Fibroblast of skin of right biceps (primary cell): Measurements from ENCODE around the gene KLK14.

Experiments
- DNase-seq: peaks from one replicate; pipeline ENCODE4 v3.0.0-alpha.2; 2013

Gene KLK14

GRCh38 chr19:51083181-51083580, 494 bp upstream of the KLK14 start:
- DNase-seq, result no peak

DNA sequence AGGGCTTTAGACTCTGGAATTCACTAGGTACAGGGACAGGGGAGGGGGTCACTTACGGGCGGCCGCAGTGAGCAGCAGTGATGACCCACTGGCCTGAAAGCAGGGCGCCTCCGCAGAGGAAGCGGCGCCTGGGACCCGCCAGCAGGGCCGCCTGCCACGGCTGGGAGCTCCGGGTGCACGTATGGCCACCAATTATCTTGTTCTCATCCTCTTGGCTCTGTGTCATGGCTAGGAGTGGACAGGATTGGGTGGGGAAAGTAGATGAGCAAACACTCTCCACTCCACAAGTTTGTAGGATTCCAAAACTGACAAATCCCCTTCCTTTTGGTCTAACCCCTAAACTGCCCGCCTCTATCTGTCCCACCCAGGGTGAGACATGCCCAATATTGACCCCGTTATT, 1.2 kb downstream of the KLK14 start:
- DNase-seq, result no peak

GRCh38 chr19:51079481-51080110, 3.1 kb downstream of the KLK14 start:
- no peak for DNase-seq

DNA sequence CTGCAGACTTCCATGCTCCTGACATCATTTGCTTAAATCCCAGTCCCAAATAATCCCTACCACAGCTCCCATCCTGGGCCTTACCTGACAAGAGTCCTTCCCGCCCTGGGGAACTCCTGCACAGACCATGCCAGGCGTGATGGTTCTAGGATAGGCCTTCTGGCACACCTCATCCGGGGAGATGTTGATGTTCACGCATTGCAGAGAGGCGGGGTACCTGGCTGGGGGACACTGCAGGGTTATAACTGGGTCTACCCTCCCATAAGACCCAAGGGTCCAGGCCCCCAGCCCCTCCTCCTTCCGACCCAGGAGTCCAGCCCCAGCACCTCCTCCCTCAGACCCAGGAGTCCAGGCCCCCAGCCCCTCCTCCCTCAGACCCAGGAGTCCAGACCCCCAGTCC, 4.0 kb downstream of the KLK14 start:
- DNase-seq, result no peak

GRCh38 chr19:51078104-51078503, 4.6 kb downstream of the KLK14 start:
- DNase-seq, result no peak

GRCh38 chr19:51076631-51077213, 6.0 kb downstream of the KLK14 start:
- no peak for DNase-seq

DNA sequence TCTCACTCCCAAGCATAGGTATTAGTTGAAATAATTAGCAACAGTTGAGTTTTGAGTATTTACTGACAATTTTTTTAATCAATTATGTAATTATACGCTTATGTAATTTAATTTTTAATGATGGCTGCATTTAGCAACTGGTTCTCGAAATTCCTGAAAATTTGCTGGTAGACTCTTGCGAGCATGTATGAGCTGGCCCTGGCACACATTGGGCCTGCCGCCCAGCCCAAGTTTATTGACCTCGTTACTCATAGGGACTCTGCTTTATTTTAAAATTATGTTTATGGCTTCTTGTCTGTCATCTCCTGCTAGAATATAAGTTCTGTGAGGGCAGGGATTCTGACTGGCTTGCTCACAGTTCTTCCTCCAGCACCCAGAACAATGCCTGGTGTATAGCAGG, 6.7 kb downstream of the KLK14 start:
- no peak for DNase-seq

DNA sequence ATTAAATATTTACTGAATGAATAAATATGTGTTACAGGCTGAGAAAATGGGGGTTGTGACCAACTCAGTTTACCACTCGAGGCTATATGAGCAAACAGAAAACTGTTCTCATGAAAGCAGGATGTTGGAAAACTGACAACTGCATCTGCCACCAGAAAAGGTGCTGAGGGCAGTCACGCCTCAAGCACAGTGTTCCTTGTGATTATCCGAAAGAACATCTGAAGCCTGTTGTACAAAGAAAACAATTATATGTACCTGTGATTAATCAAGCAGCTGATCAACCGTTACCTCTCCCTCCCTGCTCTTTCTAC, 11.6 kb downstream of the KLK14 start:
- DNase-seq, result no peak

DNA sequence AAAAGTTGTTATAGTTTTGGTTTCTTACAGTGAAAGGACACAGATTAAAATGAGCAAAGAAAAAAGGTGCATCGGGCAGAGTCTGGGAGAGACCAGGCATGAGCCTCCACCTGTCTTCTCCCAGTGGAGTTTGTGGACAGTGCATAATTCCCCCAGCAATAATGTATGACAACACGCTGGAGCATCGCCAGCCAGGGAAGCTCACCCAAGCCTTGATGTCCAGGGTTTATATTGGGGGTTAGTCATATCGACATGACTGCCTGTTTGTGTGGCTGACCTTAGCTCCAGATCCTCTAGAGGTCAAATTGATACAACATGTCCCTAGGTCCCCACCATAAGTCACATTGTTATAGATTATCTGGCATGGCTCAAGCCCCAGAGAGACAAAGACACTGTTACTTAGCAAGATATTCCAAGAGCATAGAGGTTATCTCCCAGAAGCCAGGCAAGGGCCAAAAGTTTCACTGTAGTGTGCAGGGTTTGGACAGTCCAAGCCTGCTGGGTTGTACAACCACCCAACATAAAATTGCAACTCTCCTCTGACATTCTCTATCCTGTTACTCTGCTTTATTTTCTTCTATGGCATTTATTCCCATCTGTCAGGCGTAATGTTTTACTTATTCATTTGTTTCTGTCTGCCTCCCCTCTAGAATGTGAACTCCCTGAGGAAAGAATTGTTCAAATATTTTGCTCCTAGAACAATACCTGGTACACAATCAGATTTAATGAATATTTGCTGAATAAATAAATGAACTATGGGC, 12.2 kb downstream of the KLK14 start:
- no peak for DNase-seq

DNA sequence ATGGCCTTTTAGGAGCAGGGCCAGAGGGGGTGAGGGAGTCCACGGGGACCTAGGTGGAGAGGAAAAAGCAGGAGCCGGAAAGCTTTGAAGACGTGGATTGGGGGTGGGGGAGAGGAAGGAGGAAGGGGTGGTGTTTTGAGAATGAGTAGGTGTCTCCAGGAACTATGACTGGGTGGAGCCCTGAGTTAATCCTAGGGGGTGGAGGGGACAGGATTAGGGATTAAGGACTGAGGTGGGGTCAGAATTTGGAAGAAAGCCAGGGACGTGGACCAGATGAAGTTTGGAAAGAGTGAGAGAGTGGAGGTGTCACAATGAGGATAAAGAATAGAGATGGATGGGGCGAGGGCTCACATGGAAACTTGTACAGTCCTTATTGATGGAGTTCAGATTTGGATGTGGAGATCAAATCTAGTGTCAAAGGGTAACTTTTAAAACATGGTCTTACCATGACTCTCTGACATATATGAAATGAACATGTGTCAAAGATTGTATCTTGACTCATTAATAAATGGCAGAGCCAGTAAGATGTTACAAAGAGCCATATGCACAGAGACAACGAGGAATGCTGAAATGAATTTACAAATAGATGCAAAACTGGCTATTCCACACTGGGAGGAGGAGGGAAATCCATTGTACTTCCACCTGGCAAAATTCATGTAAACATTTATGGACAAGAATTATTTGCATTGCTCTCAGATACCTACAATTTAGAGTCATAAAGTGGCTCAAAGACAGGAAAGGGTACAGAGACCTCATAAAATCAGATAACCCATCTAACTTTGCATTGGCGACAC, 16.1 kb downstream of the KLK14 start:
- DNase-seq, result no peak

GRCh38 chr19:51065221-51065960, 17.3 kb downstream of the KLK14 start:
- no peak for DNase-seq

DNA sequence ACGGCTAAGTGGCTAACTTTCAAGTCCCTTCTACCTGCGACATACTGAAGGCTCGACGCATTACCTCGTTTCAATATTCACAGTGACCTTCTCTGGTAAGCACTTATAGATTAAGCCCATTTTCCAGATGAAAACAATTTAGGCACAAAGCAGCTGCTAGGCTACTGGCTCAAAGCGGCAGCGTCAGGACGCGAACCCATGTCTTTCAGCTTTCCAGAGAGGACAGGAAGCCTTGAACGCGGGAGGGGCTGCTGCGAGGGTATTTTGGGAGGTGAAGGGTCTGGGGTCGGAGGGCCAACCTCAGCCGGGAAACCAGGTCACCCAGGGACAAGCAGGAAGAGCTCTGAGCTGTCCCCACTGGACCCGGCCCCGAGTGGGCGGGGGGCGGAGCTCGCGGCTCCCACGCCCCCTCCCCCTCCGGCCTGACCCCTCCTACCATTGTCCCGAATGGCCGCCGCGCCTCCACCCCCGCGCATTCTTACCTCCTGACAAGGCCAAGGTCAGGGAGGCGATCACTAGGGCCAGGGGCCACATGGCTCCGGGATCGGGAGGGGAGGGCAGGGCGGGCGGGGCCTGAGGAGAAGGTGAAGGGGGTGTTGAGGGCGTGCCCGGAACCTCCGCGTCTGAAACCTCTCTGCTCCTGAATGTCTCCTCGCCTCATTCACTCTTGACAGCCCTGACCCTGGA, 18.0 kb downstream of the KLK14 start, which contains the start of gene KLK13:
KLK13 (minus strand) TSS at position 559 of the 687 bp plus-strand sequence; CDS start at position 534, 25 bp downstream.
- no peak for DNase-seq

GRCh38 chr19:51063664-51064063, 19.0 kb downstream of the KLK14 start:
- no peak for DNase-seq

DNA sequence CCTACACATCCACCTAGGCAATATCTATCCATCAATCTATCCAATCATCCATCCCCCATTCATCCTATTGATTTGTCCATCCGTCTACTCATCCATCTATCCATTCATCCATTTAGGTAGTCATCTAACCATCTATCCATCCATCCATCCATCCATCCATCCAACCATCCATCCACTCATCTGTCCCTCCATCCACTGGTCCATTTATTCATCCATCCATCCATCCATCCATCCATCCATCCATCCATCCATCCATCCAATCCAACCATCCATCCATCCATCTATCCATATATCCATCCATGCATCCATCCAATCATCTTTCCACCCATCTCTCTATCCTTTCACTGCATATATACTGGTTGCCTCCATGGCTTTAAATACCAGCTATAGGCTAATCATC, 21.7 kb downstream of the KLK14 start:
- DNase-seq, result no peak

- no peak for DNase-seq
Observed at GRCh38 chr19:51060336-51060735, 22.4 kb downstream of the KLK14 start.

- no peak for DNase-seq
Observed at GRCh38 chr19:51059715-51060114, 23.0 kb downstream of the KLK14 start.

GRCh38 chr19:51055866-51056265, 26.8 kb downstream of the KLK14 start:
- no peak for DNase-seq

DNA sequence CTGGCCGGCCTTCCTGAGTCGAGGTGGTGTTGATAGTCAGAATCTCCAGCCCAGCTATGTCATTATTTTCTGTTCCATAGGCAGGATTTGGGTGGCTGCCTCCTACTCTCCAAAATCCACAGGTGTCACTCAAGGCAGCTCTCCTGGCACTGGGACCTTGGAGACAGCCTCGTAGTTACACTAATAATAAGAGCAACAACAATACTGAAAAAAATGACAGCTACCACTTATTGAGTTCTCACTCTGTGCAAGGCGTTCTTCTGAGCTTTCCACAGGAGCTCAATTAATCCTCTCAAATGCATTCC, 35.7 kb downstream of the KLK14 start:
- DNase-seq, result no peak

DNA sequence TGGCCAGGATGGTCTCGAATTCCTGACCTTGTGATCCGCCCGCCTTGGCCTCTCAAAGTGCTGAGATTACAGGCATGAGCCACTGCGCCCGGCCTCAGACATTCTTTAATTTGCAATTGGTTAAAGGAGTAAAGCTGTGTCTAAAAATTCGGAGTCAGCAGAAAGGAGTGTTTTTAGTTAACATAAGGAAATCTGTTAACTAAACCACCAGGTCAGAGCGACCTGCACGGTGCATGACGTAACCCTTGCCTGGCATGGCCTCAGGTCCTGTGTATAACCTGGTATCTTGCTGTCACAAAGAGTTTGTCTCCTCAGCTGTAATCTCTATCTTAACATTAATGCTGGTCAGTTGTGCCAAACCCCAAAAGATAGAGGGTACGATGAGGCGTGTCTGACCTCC, 38.4 kb downstream of the KLK14 start:
- DNase-seq, result no peak

DNA sequence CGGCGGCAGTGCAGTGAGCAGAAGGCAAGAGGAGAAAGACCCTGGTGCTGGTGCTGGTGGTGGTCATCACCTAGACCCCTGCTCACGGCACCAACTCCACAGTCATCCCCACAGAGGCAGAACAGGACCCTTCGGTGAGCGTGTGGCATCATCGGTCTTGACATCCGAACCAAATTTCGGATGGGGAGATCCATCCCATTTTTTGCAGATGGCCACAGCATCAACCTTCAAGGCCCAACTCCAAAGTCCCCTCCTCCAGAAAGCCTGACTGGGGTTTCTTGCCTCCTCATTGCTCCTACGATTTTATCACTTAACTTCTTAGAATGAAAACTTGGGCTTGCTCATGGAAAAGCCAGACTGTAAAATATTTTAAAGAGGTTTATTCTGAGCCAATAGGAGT, 39.2 kb downstream of the KLK14 start:
- no peak for DNase-seq

GRCh38 chr19:51040151-51040550, 42.5 kb downstream of the KLK14 start:
- no peak for DNase-seq

DNA sequence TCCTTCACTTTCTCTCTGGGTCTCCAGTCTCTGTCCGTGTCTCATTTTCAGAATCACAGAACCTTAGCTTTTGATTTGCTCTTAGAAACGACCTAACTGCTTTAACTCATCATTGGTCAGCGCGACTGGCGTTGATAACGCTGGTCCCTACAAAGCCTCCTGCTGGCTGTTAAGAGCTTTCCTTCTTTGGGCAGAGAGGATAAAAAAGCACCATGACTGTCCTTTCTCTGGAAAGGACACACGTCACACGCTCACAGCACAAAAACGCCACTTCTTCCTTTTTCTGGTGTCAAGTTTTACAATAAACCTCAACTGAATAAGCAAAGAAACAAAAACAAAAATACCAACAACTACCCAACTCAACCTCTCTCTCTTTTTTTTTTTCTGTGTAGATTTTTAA, 46.2 kb downstream of the KLK14 start:
- no peak for DNase-seq

DNA sequence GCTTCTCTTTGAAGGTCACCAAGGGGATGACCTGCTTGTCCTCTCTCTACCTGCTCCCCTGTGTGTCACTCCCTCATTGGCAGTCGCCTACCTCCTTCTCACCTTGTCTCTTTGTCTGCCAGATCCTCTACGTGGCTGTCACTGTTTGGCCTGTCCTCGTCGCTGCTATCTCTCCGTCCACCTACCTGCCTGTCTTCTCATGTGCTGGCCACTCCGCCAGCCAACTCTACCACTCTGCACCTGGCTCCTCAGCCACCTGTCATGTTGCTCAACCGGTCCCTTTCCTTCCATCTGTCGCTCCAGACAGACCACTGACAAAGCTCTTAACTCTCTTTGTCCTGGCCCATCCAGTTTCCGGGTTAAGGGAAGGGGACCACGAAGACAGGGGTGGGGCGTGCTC, 48.0 kb downstream of the KLK14 start, which contains the start of gene KLK12:
KLK12 (minus strand) TSS at position 299 of the 400 bp plus-strand sequence. CDS start 381 bp downstream, outside the sequence.
- DNase-seq, result no peak
